ENCODE results near the gene NTMT1.
"Not testable (repeated sequence)": the region's sequence is repeated elsewhere in the genome, so short reads cannot be mapped to it uniquely, and the experiment has no call there.

NTMT1 gene

DNA sequence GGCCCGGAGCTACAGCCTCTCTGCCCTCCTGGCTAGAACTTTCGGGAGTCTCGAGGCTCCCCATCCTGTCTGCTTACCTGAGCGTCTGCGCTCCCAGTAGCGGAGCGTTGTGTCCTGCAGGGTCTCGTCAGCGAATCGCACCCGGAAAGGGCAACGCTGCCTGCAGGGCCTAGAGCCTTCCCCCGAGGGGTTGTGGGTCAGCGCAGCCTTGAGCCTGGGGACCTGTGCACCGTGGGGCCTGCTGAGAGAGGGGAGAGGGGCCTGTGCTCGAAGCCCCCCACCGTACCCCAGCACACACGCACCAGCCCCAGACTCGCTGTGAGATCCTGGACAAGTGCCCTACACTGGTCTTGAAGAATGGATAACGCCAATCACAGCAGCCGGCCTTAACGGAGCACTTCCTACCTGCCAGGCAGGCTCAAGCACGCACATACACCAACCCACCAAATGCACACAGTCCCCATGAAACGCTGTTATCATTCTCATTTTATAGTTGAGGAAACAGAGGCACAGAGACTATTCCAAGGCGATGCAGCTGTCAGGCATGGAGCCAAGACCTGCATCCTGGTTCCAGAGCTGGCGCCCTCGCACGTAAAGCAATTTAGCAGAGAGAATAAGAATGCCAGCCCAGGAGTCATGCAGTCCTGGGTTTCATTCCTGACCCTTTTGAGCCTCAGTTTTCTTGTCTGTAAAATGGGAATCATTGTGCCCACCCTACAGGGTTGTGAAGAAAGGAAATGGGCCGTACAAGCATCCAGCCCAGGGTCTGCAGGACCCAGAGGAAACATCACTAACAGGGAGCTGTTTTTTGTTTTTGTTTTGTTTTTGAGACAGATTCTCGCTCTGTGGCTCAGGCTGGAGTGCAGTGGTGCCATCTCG lies 10.3 kb upstream of the NTMT1 start:
- no peak for DNase-seq

DNA sequence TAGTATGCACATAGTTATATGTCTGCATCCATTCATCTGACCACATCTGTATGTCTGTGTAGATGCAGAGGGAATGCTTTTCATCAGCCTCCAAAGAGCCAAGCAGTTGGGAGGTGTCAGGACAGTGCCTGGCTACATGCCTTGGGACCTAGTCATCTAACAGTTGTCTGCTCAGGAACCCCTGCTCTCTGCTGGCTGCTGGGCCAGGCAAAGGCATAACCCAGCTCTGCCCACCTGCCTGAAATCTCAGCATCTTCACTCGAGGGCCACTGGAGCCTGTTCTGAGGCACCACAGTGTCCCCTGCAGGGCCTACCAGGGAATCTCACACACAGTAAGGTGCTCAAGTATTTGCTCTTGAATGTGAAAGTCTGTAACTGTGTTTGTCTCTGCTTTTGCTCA lies 8.8 kb upstream of the NTMT1 start:
- DNase-seq: peak; percentile 80

DNA sequence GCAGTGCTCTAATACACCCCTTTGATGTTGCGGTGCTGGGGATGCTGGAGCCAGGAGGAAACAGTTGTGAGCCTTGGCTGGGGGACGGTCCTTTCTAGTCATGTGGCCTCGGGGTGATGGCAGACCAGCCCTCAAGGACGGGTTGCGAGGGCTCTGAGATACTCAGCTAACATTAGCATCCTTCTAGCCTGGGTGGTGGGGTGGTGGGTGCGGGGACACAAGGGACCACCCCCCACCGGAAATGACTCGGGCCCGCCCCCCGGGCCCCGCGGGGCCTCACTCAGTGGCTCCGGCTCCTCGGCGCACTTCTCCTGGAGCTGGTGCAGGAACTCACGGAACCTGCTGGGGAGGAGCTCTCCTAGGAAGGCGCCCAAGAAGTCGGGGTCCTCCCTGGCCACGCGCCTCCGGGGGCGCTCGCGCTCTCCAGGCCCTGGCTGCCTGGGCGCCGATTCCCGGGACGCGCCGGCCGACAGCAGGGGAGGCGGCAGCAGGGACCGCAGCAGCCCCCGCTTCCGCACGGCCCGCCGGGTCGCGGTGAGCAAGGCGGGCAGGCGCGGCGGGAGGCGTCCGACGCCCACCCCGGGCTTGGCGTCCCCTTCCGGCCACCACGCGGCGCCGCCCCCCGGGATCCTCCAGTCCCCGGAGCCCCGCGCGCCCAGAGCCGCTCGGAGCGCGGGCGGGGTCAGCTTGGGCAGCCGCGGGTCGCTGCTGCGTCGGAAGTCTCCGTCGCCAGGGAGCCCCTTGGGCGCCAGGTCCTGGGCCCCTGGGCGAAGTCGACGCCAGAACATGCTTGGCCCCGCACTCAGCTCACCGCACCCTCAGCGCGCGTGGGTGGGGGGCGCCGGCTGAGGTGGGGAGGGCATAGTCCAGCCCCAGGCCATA lies 5.9 kb upstream of the NTMT1 start:
- peak; percentile 52 for DNase-seq

DNA sequence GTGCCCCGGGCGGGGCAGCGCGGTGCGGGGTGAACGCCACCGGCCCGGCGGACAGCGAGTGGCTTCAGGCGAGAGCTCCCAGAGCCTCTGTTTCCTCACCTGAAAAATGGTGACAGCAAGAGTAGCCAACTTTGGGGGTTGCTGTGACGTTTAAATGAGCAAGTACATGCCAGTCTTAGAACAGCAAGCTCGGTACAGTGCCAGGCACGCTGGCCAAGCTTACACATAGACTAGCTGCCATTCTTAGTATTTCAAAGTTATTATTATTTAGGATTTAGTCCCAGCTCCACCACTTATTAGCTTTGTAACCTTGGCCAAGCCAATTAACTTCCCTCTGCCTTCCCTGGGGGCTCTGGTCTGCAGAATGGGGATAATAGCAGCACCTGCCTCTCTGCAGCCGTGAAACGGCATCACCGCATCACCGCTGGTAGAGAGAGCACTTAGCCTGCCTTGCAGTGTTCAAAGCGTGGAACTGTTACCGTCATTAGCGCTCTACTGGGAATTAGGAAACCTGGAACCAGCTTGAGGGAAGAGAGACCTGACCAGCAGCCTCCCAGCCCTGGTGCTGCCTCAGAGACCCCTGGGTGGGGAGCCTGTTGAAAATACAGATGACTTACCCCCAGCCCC lies 5.2 kb upstream of the NTMT1 start, which contains the start of gene C9orf50:
C9orf50 (minus strand) TSS at position 433 of the 627 bp plus-strand sequence. CDS start 527 bp downstream, outside the sequence.
- no peak for DNase-seq

DNA sequence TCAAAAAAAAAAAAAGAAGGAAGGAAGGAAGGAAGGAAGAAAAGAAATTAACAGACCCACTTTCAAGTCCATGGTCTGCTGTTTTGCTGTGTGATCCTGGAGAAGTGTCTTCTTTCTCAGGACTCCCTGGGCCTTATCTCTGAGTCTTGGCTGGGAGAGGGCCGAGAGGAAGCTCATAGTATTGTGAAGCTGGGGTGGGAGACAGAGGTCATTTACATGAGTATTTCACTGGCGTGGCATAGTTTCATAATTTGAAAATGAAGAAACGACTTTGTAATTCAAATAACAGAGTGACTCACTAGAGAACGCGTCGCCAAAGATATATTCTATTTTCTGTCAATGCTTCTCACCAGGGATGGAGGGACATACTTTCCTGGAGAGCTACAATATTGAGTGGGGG lies 2.6 kb upstream of the NTMT1 start:
- DNase-seq: peak; percentile 79

DNA sequence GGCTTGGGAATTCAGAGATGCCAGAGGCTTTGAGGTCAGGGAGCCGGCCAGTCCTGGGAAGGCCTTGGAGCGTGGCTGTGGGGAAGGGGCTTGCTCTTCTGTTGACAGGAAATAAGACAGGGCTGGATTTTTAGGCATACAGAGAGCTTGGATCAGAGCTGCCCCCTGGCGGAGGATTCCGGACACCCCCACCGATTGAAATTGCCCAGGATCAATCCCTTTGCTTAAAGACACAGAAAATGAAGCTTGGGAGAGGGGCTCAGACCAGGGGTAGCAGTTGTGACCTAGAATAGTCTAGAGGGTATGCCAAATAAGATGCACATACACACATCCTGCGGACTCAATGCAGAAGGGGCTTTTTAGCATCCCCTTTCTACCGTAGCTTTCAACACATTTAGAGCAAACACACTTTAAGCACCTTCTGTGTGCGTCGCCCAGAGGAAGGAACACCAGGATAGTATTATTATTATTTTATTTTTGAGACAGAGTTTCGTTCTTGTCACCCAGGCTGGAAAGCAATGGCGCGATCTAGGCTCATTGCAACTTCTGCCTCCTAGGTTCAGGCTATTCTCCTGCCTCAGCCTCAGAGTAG lies 1.7 kb upstream of the NTMT1 start:
- peak; percentile 62 for DNase-seq

DNA sequence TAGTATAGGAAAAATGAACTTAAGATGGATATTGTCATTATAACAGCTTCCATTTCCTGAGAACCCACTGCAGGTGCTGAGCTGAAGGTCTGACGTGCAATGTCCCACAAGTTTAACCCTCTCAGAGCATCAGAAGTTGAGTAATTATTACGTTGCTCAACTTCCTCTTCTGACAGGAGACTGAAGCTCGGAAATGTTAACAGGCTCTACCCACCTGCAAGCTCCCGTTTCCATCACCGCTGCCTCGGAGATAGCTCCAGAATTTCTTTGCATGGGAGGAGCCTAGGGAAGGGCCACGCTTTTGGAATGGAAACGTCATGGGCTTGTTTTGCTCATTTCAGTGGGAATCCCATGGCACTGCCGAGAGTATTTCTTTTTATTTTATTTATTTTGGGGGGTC lies 1.0 kb upstream of the NTMT1 start:
- no peak for DNase-seq

DNA sequence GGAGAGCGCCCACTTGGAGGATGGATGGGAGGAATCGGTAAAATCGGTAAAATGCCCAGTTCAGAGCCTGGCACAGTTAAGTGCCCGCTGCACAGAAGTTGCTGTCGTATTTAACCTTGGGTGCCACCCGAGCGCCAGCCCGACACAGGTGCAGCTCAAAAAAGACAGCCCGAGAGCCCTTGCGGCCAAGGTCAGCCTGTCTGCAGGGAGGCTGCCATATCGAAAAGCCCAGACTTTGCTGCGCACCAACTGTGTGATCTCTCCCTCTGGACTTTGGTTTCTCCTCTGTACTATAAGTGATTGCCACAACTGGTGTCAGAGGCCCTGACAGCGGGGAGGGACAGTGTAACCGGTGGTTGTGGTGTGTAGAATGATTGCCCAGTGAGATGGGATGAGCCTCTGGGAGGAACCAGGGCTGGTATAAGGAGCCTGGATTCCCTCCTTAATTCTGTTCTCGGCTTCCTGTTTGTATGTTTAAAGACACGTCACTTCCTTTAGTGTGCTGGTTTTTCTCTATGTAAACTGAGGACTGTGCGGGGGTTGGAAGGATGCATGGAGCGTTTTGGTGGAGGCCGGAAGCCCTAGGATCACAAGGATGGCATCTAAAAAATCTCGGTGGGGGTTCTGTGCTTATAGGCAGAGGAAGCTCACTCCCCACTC lies 792 bp downstream of the NTMT1 start:
- peak; percentile 95 for DNase-seq

DNA sequence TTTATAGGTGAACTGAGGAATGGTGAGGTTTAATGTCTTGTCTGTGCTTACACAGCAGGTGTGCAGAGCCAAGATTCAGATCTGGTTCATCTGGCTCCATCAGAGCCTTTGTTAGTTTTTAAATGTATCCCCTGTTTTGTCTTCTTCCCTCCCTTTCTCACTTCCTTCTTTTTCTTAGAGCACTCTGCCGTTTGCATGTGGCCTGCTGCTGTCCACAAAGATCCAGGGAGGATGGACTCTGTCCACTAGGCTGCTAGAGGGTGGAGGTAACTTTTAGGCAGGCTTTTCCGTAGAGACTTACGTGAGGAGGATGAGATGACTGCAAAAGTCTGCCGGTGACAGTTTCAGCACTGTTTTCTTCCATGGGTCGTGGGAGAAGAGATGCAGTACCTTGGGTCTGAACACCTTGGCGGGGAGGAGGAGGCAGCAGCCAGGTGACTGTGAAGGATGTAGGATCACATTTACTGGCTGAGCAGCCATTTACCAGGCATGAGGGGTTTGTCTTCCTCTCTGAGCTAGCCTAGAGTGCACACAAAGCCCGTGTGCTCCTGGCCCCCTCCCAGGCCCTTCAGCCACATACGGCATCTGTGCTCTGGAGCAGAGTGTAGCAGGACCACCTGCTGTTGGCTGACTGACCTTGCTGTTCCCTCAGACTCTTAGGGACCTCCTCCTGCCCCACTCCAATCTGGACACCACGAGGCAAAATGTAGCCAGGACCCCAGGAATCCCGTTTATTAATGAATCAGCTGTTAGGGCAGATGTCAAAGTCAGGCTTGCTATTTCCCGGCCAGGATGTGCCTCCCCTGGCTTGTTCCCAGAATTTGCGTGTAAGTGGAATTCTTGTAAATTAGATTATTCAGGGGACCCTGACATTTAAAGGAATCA lies 1.8 kb downstream of the NTMT1 start:
- DNase-seq: peak; percentile 35

DNA sequence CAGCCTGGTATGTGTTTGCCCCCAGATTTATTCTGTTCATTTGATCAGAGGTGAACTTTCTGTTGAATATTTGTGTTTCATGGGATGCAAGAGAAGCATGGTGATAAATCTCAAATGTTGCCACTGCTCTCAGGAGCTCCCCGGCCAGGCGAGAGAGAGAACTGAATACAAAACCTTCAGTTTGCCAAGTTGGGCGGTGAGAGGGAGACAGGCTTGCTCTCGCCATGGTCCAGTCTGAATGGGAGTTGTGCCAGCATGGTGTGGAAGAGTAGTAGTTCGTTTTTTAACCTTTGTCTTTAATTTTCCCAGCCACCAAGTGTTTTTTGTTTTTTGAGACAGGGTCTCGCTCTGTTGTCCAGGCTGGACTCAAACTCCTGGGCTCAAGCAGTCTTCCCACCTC lies 2.7 kb downstream of the NTMT1 start:
- DNase-seq: no peak

DNA sequence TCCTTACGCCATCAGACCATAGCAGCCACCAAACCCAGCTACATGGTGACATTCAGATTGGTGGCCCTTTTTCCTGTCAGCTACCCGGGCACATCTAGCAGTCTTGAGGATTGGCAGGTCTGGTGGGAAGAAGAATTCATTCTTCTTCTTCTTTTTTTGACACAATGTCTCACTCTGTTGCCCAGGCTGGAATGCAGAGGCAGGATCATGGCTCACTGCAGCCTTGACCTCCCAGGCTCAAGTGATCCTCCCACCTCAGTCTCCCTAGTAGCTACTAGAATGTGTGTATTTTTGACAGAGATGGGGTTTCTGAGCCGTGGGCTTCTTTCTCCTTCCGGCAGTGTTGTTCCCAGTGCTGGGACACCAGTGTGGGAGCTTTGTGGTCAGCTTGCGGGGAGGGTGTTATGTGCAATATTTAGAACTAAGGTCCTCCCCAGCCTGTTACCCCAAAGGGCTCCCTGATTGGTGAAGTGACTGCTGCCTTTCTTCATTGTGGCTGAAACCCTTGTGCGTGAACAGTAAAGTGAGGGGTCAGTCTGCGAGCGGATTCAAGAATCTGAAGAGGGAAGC lies 3.4 kb downstream of the NTMT1 start:
- no peak for DNase-seq

DNA sequence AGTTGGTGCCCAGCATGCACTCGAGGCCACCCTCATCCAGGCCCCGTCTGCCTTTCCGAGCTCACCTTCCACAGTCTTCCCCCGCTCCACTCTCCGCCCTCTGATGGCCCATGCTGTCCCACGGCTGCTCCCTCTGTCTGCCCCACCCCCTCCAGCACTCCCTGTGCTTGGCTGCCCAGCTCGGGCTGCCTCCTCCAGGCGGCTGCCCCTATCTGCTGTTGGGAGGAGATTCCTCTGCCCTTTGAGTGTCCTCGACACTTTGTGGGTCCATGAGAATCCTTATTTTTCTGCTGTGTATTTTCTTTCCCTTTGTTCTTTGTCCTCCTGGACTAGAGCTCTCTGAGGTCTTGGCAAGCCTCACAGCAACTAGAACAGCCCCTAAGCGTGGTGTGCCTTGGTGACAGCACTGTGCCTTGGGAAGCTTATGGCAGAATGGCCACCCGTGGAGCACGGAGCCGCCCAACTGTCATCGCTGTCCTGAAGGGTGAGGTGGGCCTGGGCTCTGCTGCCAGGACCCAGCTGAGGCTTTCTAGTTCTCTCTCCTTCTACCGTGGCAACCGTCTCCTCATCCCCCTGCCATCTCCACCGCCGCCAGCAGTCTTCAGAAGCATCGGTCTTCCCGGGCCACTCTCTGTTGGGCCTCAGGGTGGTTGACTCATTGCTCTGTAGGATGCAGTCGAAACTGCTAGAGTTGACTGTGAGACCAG lies 5.2 kb downstream of the NTMT1 start:
- peak; percentile 55 for DNase-seq

DNA sequence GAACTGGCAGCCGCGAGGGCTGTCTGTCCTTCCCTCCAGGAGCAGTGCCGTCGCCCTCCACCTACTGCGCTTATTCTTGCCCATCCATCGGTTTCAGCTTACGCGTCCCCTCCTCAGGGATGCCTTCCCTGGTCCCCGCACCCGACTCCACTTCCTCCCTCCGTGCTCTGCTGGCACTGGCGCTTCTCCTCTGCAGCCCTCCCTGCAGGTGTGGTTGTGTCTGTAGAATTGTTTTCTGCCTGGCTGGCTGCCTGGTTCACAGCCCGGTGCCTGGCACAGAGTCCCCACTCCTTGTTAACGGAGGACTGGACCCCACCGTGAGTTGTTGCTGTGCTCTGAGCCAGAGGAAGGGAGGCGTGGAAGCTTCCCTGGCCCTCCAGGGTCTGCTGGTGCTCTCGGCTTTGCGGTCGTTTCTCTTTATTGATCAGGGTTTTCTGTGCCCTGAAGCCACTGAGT lies 5.7 kb downstream of the NTMT1 start:
- DNase-seq: no peak

DNA sequence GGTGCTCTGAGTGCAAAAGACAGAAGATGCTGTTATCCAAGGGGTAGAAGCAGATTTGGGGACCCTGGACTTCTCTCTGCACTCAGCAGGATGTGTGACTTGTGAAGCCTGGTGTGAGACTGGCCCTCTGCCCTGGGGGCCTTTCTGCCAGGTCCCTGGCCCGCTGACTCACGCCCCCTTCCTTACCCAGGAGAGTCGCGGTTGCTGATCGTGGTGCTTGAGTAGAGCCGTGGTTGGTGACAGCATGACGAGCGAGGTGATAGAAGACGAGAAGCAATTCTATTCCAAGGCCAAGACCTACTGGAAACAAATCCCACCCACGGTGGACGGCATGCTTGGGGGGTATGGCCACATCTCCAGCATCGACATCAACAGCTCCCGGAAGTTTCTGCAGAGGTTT lies 6.5 kb downstream of the NTMT1 start:
- DNase-seq: no peak

DNA sequence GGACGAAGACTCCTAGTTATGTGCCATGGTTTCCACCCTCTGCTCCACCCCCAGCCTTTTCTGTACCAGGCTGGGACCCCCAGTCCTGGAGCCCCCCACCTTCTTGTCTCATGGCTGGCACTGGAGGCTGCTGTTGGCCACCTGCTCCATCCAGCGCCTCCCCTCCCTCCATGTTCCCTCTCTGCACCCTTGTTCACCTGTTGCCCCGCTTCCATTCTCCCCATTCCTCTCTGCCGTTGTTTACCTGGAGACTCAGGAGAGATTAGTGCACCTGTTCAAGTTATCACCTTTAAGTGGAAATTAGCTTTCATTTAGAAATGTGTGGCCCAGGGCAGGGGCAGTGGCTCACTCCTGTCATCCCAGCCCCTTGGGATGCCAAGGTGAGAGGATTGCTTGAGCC lies 7.2 kb downstream of the NTMT1 start:
- no peak for DNase-seq

DNA sequence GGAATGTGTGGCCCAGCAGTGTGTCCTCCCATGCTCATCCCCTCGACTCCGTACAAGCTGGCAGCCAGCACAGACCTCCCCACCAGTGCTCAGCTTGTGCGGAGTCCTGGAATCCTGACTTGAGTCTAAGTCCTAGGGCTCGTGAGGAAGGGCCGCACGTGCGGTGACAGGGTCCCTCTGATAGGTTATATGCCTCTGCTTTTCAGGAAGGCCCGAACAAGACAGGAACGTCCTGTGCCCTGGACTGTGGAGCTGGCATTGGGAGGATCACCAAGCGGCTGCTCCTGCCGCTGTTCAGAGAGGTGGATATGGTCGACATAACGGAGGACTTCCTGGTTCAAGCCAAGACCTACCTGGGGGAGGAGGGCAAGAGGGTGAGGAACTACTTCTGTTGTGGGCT lies 7.9 kb downstream of the NTMT1 start:
- no peak for DNase-seq

DNA sequence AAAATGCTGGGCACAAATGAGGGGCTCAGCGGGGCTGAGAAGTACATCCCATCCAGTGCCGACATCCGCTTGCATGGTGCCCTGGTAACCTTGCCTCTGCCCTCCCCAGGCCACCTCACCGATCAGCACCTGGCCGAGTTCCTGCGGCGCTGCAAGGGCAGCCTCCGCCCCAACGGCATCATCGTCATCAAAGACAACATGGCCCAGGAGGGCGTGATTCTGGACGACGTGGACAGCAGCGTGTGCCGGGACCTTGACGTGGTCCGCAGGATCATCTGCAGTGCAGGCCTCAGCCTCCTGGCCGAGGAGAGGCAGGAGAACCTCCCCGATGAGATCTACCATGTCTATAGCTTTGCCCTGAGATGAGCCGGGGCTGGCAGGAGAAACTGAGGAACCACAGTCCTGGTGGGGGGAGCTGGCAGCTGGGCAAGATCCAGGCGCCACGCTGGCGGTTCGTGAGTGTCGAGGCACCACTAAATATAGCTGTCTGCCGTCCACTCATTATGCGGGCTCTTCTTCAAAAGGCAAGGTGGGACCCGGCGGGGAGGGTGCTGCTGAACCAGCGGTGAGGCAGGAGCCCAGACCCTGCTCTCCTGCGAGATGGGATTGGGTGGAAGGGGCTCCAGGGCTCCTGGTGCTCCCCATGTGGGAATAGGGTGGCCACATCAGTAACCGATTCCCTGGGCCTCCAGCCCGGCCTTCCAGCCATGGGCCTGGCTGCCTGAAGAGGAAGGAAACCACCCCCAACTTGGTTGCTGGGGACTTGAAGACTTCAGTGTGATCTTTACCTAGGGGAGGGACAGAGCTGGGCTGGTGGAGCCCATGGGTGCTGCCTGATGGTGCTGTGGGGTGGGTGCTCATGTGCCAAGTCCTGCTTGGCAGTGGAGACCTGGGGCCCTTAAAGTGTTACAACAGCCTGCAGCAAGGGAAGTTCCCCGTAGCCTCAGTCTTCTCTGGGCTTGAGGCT lies 9.4 kb downstream of the NTMT1 start:
- no peak for DNase-seq

DNA sequence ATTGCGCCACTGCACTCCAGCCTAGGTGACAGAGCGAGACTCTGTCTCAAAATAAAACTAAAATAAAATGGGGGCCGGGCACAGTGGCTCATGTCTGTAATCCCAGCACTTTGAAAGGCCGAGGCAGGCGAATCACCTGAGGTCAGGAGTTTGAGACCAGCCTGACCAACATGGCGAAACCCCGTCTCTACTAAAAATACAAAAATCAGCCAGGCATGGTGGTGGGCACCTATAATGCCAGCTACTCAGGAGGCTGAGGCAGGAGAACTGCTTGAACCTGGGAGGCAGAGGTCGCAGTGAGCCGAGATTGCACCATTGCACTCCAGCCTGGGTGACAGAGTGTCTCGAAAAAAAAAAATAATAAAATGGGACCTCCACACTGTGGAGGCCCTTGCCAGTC lies 10.4 kb downstream of the NTMT1 start:
- DNase-seq: not testable (repeated sequence)

DNA sequence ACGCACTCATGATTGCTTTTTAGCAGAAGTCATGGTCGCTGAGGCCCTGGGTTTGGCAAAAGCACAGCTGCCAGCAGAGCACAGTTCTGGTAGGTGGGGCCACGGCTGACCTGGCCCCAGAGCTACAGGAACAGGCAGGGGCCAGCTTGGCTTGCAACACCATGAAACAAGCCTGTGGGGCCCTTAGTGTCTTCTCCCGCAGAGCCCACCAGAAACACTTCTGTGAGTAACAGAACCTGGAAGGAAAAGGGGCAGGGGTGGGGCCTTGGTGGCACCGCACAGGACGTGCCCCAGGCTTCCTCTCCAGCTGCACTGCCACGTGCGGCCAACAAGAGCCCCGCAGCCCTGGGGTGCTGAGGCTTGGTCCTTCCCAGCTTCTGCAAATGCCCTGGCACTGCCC lies 11.1 kb downstream of the NTMT1 start:
- no peak for DNase-seq
